HepG2 (cell line): ENCODE measurements around the gene LATS2. TPM values are rescaled to one million over a fixed set of nuclear protein-coding genes. Genes with fewer than 3 reads are reported as not detected.

Source experiments
- ATAC-seq: fragments of 200-7000 bp; cut with Tn5 transposase; 3 replicates; pipeline ENCODE4 v1.9.1; 2020; ENCODE audit warnings: mild to moderate bottlenecking, moderate library complexity
- BruUV-seq: library from RNA; stranded (reverse); fragments of 400-500 nt; replicated peaks from 2 replicates; lab custom pipeline; 2021; lab: Mats Ljungman, UMichigan
- CTCF ChIA-PET: fragments of 300-600 bp; formaldehyde crosslinking; extraction: SDS; loops from one replicate; lab custom pipeline; 2021; ENCODE audit warnings: low total read pairs, inconsistent platforms, low intra/inter-chr PET ratio; lab: Yijun Ruan, JAX
- POLR2A ChIA-PET: fragments of 350-600 bp; sonication (Branson Sonifier 250); formaldehyde crosslinking; loops from one replicate; lab custom pipeline; 2020; ENCODE audit warnings: antibody characterized with exemption, inconsistent platforms; lab: Yijun Ruan, JAX
- DNase-seq: peaks from one replicate; pipeline ENCODE4 v3.0.0-alpha.2; 2015; ENCODE audit warnings: low spot score
- FAIRE-seq: peaks from 3 replicates; lab custom pipeline; 2011; peaks lifted over from hg19 to GRCh38; lab: Jason Lieb, UNC
- H2AFZ ChIP-seq: one replicate; pipeline ENCODE4 v1.6.1; 2011; ENCODE audit warnings: low read length, inconsistent platforms
- H3K27ac ChIP-seq: fragments of 300-600 bp; 3 replicates; pipeline ENCODE4 v1.8.0; 2011; ENCODE audit warnings: mixed run types, mild to moderate bottlenecking, mixed read lengths, low read length, inconsistent platforms; ENCODE audit not compliant: insufficient read depth; ENCODE audit errors: extremely low read length
- H3K27me3 ChIP-seq, 2 experiments: fragments of 200-600 bp in 1 of 2; 2 replicates in 1 of 2; 3 replicates in 1 of 2; pipeline versions ENCODE4 v1.6.0 to v1.8.0; 2011; ENCODE audit warnings: low read length in 2 of 2, mild to moderate bottlenecking in 2 of 2, moderate library complexity in 2 of 2, inconsistent platforms in 1 of 2; ENCODE audit not compliant: insufficient read depth in 2 of 2, control insufficient read depth in 1 of 2
- H3K36me3 ChIP-seq, 2 experiments: fragments of 200-600 bp in 1 of 2; replicated peaks in 1 of 2; 2 replicates in 1 of 2; 3 replicates in 1 of 2; pipeline versions ENCODE4 v1.5.1 to v1.8.0; 2011; ENCODE audit warnings: low read length in 2 of 2, inconsistent platforms in 1 of 2; ENCODE audit not compliant: insufficient read depth in 2 of 2, control insufficient read depth in 1 of 2
- H3K4me1 ChIP-seq: 2 replicates; pipeline ENCODE4 v1.5.1; 2012; ENCODE audit warnings: low read length, inconsistent platforms; ENCODE audit not compliant: insufficient read depth
- H3K4me2 ChIP-seq: 2 replicates; pipeline ENCODE4 v1.6.0; 2011; ENCODE audit warnings: low read depth, low read length, inconsistent platforms
- H3K4me3 ChIP-seq, 3 experiments: fragments of 200-600 bp in 1 of 3; sonication (generic), shearing (Covaris generic) in 1 of 3; replicated peaks in 1 of 3; 2 replicates each; pipeline ENCODE4 v1.5.1; 2011 to 2016; ENCODE audit warnings: low read length in 3 of 3, inconsistent platforms in 2 of 3, low read depth in 2 of 3, mild to moderate bottlenecking in 2 of 3, control low read depth in 1 of 3, mixed read lengths in 1 of 3; ENCODE audit not compliant: insufficient read depth in 1 of 3
- H3K79me2 ChIP-seq: one replicate; pipeline ENCODE4 v1.6.1; 2011; ENCODE audit warnings: low read length, inconsistent platforms; ENCODE audit not compliant: insufficient read depth
- H3K9ac ChIP-seq: 2 replicates; pipeline ENCODE4 v1.6.0; 2011; ENCODE audit warnings: mild to moderate bottlenecking, low read depth, low read length, inconsistent platforms; ENCODE audit not compliant: insufficient read depth
- H3K9me3 ChIP-seq: 2 replicates; pipeline ENCODE4 v1.5.1; 2012; ENCODE audit warnings: mild to moderate bottlenecking, low read length
- H4K20me1 ChIP-seq: 2 replicates; pipeline ENCODE4 v1.6.0; 2011; ENCODE audit warnings: inconsistent platforms, mild to moderate bottlenecking, low read length, moderate library complexity; ENCODE audit not compliant: insufficient read depth
- ESRRA ChIP-seq: sonication (generic); formaldehyde crosslinking; IDR thresholded peaks from 2 replicates; pipeline ENCODE4 v1.5.1; 2020; ENCODE audit warnings: mild to moderate bottlenecking, low read depth, missing genetic modification reagents
- FOXO1 ChIP-seq: sonication (generic); formaldehyde crosslinking; IDR thresholded peaks from 2 replicates; pipeline ENCODE4 v1.4.0; 2020; ENCODE audit warnings: missing genetic modification reagents
- NCOR1 ChIP-seq: fragments of 200-600 bp; sonication (generic); IDR thresholded peaks from 2 replicates; pipeline ENCODE4 v1.7.0; 2017; ENCODE audit warnings: antibody characterized with exemption, low read length, borderline replicate concordance
- PCBP2 ChIP-seq: fragments of 200-400 bp; formaldehyde crosslinking; optimal IDR thresholded peaks from 2 replicates; pipeline ENCODE3; 2018; ENCODE audit warnings: low read length, low read depth; ENCODE audit not compliant: poor library complexity, severe bottlenecking
- POGZ ChIP-seq: sonication (generic); formaldehyde crosslinking; IDR thresholded peaks from 2 replicates; pipeline ENCODE4 v1.4.0; 2020; ENCODE audit warnings: mild to moderate bottlenecking, missing genetic modification reagents
- SATB2 ChIP-seq: sonication (generic); formaldehyde crosslinking; IDR thresholded peaks from 2 replicates; pipeline ENCODE4 v1.5.0; 2020; ENCODE audit warnings: missing genetic modification reagents
- SSRP1 ChIP-seq: IDR thresholded peaks from 2 replicates; pipeline ENCODE4 v1.6.1; 2016; ENCODE audit warnings: control low read depth
- TEAD2 ChIP-seq: sonication (generic); formaldehyde crosslinking; IDR thresholded peaks from 2 replicates; pipeline ENCODE4 v1.9.0; 2021; ENCODE audit warnings: missing genetic modification reagents
- TEF ChIP-seq: sonication (generic); formaldehyde crosslinking; IDR thresholded peaks from 2 replicates; pipeline ENCODE4 v1.5.0; 2020; ENCODE audit warnings: missing genetic modification reagents
- ZFP1 ChIP-seq: IDR thresholded peaks from 2 replicates; pipeline ENCODE4 v1.6.1; 2016
- ZNF569 ChIP-seq: sonication (generic); formaldehyde crosslinking; IDR thresholded peaks from 2 replicates; pipeline ENCODE4 v1.5.0; 2020; ENCODE audit warnings: mild to moderate bottlenecking, missing genetic modification reagents, moderate library complexity, borderline replicate concordance
- WGBS: methylation state at CpG from one replicate; pipeline ENCODE4 v1.1.6; 2017; ENCODE audit warnings: low lambda C conversion rate; 5-methylcytosine and 5-hydroxymethylcytosine counted together
- in situ Hi-C: cut with HindIII; loops from 2 replicates; pipeline ENCODE4 v1.10.0; 2017; ENCODE audit warnings: low pct_unique_long_range_greater_than_20kb; ENCODE audit not compliant: extremely low pct_ligation_motif_present
- intact Hi-C: fragments of 100-400 bp; cut with micrococcal nuclease; formaldehyde crosslinking; loops from one replicate; pipeline ENCODE4 v1.10.0; 2022; ENCODE audit not compliant: unreplicated experiment
- polyA plus RNA-seq, 8 experiments: library from polyadenylated mRNA; depleted of rRNA in 3 of 8; stranded (reverse) in 7 of 8; unstranded in 1 of 8; fragments of >200 nt; fragmentation: Illumina TruSeq in 4 of 8; extraction: Trizol in 4 of 8; gene quantifications; 2 replicates each; pipeline versions ENCODE4 v1.2.1 to v1.2.3, GENCODE V29; 2011 to 2016; ENCODE audit warnings: low read depth in 4 of 8, missing spikeins in 1 of 8, mixed read lengths in 1 of 8; ENCODE audit not compliant: insufficient read depth in 1 of 8
- total RNA-seq, 5 experiments: library from RNA; depleted of rRNA; stranded (reverse); fragments of >200 nt; fragmentation: Illumina TruSeq; extraction: Trizol; gene quantifications; 2 replicates each; pipeline ENCODE4 v1.2.3, GENCODE V29; 2016; ENCODE audit warnings: low read depth in 1 of 5
- TF ChIP-seq, protein P1 (sequence below): sonication (generic); formaldehyde crosslinking; conservative IDR thresholded peaks from 2 replicates; pipeline ENCODE4 v1.4.0; 2020; ENCODE audit warnings: mild to moderate bottlenecking, missing genetic modification reagents, moderate library complexity

Gene LATS2
- total and polyA plus RNA-seq, 2 of the 13 experiments (the other 11 are each of a cell fraction or from before 2014, with no cell fraction given), result 7.3 to 8.5 TPM

GRCh38 chr13:20955496-20955895, 105.9 kb downstream of the LATS2 start:
- ATAC-seq (no peak), DNase-seq (no peak), FAIRE-seq (no peak)
- no TSS peak for BruUV-seq
- no peaks in the 10 kb centered on the region for H4K20me1 ChIP-seq
- TF ChIP-seq SATB2 (no peak), TEAD2 (CRISPR knock-in tag) (no peak), SSRP1 (CRISPR knock-in tag) (no peak), ZFP1 (CRISPR knock-in tag) (no peak), ESRRA (no peak), POGZ (CRISPR knock-in tag) (no peak), FOXO1 (CRISPR knock-in tag) (no peak), PCBP2 (no peak), NCOR1 (no peak), ZNF569 (CRISPR knock-in tag) (no peak), TEF (no peak)
- TF ChIP-seq, protein P1, sequence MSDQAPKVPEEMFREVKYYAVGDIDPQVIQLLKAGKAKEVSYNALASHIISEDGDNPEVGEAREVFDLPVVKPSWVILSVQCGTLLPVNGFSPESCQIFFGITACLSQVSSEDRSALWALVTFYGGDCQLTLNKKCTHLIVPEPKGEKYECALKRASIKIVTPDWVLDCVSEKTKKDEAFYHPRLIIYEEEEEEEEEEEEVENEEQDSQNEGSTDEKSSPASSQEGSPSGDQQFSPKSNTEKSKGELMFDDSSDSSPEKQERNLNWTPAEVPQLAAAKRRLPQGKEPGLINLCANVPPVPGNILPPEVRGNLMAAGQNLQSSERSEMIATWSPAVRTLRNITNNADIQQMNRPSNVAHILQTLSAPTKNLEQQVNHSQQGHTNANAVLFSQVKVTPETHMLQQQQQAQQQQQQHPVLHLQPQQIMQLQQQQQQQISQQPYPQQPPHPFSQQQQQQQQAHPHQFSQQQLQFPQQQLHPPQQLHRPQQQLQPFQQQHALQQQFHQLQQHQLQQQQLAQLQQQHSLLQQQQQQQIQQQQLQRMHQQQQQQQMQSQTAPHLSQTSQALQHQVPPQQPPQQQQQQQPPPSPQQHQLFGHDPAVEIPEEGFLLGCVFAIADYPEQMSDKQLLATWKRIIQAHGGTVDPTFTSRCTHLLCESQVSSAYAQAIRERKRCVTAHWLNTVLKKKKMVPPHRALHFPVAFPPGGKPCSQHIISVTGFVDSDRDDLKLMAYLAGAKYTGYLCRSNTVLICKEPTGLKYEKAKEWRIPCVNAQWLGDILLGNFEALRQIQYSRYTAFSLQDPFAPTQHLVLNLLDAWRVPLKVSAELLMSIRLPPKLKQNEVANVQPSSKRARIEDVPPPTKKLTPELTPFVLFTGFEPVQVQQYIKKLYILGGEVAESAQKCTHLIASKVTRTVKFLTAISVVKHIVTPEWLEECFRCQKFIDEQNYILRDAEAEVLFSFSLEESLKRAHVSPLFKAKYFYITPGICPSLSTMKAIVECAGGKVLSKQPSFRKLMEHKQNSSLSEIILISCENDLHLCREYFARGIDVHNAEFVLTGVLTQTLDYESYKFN (CRISPR knock-in tag), result no peak
- no peak overlapping the region for H3K27ac ChIP-seq
- no peaks in the 10 kb centered on the region for H3K36me3 ChIP-seq
- in situ Hi-C loops, result no loop called here
- 96% methylated on average over 6 of the region's 6 CpGs for WGBS
- H3K27me3 ChIP-seq, result no peaks in the 10 kb centered on the region
- no peaks in the 10 kb centered on the region for H3K79me2 ChIP-seq
- H2AFZ ChIP-seq, result no peak overlapping the region
- CTCF ChIA-PET, result no interaction called here
- no peaks in the 10 kb centered on the region for H3K9me3 ChIP-seq
- peaks cover 52% of the 10 kb centered on the region for H3K4me1 ChIP-seq
- no peak overlapping the region for H3K4me3 ChIP-seq
- POLR2A ChIA-PET, result no interaction called here
- H3K4me2 ChIP-seq, result no peak overlapping the region
- no peak overlapping the region for H3K9ac ChIP-seq
- intact Hi-C loops, result no loop called here
